Measurements from ENCODE around the gene PROP1. TPM values are rescaled to one million over a fixed set of nuclear protein-coding genes. Genes with fewer than 3 reads are reported as not detected.

PROP1 gene
- not detected in 2 replicates for total RNA-seq

GRCh38 chr5:177995691-177996595, at the start of gene PROP1:
Gene PROP1 (minus strand): TSS chr5:177996242. CDS start chr5:177995933, 309 bp downstream.

Other genes with a start within 250 kb of the PROP1 start
- gene FAM153A, start 213.3 kb downstream of the PROP1 start, total RNA-seq, result not detected in 2 replicates
- 0.39 and 0.54 TPM in 2 replicates for gene N4BP3, start 117.3 kb upstream of the PROP1 start, total RNA-seq
- gene RMND5B, start 134.8 kb upstream of the PROP1 start, total RNA-seq, result 13.3 and 21.0 TPM in 2 replicates
- gene NHP2, start 157.6 kb upstream of the PROP1 start, total RNA-seq, result 55.4 and 145 TPM in 2 replicates
- not detected in 2 replicates for gene GMCL2, start 191.1 kb upstream of the PROP1 start, total RNA-seq
- 36.1 and 46.3 TPM in 2 replicates for gene HNRNPAB, start 208.3 kb upstream of the PROP1 start, total RNA-seq
- gene PHYKPL, start 236.6 kb upstream of the PROP1 start, total RNA-seq, result 43.3 and 63.2 TPM in 2 replicates

All from placental epithelial cell (primary cell).